ENCODE data around the gene CHN2.

DNA sequence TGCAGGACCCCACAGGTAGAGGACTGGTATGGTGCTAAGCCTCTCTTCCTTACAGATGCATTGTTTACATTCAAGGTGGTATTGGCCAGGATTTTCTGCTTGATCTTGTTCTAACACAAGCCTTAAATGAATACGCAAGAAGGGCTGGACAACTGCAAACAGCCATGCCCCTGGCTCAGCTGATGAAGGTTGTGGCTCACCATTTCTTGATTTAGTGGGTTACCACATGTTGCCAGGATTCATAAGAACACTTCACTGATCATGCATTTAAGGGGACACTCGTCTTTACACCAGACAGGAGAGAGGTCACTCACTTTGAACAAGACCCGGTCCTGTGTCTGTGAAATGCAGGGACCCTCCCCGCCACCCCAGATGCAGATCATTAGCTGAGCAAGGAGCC lies 82.2 kb downstream of the CHN2 start:
- no peak for TF ChIP-seq SIN3A (IDR thresholded peaks at IDR 0.05; ENCODE audit: borderline replicate concordance, insufficient read depth, low read length)
- TF ChIP-seq, protein P1, sequence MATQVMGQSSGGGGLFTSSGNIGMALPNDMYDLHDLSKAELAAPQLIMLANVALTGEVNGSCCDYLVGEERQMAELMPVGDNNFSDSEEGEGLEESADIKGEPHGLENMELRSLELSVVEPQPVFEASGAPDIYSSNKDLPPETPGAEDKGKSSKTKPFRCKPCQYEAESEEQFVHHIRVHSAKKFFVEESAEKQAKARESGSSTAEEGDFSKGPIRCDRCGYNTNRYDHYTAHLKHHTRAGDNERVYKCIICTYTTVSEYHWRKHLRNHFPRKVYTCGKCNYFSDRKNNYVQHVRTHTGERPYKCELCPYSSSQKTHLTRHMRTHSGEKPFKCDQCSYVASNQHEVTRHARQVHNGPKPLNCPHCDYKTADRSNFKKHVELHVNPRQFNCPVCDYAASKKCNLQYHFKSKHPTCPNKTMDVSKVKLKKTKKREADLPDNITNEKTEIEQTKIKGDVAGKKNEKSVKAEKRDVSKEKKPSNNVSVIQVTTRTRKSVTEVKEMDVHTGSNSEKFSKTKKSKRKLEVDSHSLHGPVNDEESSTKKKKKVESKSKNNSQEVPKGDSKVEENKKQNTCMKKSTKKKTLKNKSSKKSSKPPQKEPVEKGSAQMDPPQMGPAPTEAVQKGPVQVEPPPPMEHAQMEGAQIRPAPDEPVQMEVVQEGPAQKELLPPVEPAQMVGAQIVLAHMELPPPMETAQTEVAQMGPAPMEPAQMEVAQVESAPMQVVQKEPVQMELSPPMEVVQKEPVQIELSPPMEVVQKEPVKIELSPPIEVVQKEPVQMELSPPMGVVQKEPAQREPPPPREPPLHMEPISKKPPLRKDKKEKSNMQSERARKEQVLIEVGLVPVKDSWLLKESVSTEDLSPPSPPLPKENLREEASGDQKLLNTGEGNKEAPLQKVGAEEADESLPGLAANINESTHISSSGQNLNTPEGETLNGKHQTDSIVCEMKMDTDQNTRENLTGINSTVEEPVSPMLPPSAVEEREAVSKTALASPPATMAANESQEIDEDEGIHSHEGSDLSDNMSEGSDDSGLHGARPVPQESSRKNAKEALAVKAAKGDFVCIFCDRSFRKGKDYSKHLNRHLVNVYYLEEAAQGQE (IDR thresholded peaks at IDR 0.05; ENCODE audit: insufficient read depth in 1 of 2, low read depth in 2 of 2, low read length in 2 of 2): no peak
- TF ChIP-seq POLR2AphosphoS5 (IDR thresholded peaks at IDR 0.05; ENCODE audit: low read depth, low read length): no peak
- TF ChIP-seq TAF1 (IDR thresholded peaks at IDR 0.05; ENCODE audit: borderline replicate concordance, insufficient read depth, low read length): no peak

Measured in PFSK-1 (cell line).